ENCODE measurements around the gene VSIG10L.

VSIG10L gene

DNA sequence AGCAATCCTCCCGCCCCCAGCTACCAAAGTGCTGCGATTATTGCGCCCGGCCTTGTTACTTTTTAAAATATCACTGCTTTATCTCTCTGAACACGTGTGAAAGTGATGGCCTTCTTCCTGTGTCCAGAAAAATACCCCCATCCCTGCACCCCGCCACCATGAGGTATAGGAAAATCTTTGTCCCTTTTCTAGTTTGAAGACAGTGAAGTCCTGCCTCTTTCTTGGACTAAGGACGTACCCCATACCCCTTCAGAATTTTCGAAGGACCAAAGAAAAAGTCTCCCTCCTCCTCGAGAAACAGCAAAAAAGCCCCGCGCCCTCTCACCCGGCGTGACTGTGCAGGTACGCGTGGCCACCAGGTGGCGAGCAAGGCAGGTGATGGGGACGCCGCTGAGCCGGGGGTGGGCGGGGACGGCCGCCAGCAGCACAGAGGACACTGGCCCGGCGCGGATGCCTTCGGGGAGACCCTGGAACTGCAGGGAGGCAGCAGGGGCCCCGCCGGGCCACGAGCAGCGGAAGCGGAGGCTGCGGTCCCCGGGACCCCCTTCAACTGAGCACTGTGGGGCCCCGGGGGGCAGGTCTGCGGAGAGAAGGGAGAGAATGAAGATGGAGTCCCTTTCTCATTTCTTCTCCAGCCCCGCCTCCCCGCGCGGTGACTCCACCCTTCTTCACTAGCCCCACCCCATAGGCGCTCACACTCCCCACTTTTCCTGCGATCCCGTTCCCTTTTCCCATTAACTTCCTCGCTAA lies 3.2 kb downstream of the VSIG10L start:
- peak; percentile 63 for DNase-seq (ENCODE audit: low read depth)

DNA sequence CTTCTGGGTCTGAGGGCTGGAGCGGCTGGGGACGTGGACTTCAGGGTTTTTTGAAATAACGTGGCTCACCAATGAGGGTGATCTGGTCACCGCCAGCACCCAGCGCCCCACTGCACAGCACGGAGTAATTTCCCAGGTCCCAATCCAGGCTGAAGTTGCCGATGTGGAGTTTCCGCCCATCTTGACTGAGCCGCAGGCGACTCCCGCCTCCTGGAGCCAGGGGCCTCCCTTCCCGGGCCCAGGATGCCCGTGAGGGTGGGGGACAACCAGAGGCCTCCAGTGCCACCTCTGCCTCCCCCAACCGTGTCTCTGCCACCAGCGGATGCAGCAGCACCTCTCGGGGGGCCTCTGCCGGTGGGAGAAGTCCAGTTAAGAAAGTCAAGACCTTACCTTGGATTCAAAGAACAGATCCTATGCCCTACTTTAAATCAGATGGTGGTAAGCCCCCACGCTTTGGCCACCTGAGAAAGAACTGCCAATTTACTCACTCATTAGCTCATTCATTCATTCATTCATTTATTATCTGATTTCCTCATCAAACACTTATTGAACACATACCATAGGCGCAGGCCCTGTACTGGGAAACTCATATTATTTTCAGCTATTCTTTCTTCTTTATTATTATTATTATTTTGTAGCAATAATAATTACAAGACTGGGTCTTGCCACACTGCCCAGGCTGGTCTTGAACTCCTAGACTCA lies 3.9 kb downstream of the VSIG10L start:
- DNase-seq (ENCODE audit: low read depth): no peak

DNA sequence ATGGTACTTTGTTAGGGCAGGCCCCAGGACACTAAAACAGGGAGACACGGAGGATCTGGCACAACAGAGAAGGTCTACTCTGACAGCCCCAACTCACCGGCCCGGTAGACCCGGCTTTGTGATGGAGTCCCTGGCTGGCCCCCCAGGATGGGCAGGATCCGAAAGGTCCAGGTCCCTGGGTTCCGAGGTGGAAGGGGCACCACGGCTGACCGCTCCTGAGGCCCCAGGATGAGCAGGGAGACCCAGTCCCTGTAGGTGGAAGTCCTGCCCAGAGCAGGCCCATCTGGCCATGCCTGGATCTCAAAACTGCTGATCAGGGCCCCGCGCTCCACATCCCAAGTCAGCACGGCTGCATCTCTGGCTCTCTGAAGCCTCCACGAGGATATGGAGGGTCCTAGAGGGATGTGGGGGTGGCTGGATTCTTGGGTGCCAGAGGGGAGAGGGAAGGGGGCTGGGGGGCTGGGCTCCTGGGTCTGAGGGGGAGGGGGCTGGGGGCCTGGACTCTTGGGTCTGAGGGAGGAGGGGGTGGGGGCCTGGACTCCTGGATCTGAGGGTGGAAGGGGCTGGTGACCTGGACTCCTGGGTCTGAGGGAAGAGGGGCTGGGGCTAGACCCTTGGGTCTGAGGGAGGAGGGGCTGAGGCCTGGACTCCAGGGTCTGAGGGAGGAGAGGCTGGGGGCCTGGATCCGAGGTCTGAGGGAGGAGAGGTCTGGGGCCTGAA lies 4.6 kb downstream of the VSIG10L start:
- DNase-seq (ENCODE audit: low read depth): no peak

DNA sequence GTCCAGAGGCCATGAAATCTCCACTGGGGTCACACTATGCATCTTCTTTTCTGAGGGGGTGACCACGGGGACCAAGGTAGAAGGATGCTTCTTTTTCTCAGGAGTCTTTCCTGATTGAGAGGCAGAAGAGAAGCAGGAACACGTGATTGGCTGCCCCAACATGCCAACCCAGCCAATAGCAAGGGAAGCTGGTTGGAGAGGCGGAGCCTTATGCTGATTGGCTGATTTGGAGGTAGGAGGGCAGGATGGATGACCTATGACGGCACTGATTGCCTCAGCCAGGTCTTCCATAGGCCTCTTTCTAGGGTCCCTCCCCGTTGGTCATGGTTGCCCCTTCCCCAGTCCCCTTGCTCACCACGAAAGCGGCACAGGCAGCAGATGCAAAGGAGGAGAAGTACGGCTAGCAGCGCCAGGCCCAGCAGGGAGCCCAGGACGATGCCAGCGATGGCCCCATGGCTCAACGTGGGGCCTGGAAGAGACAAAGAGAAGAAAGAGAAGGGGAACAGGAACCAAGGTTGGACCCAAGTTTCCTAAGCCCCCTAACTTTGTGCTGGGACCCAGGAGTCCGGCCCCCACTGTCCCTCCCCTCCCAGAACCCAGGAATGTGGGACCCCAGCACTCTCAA lies 8.0 kb downstream of the VSIG10L start:
- DNase-seq (ENCODE audit: low read depth): no peak

DNA sequence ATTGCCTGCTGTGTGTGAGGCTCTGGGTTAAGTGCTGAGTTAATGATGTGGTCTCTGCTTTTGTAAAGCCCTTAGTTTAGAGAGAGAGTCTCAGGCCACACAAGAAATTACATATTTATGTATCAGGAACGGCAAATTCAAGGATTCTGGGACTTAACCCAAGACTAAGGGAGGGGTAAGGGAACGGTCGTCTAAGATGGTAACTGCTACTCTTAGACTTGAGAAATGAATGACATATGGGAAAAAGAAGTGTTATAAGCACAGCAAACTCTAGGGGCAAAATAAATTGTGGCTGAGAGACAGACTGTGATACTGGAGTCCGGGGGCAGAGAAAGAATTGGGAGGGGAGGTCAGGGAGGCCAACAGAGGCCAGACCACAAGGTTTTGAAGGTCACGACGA lies 10.2 kb downstream of the VSIG10L start:
- DNase-seq (ENCODE audit: low read depth): no peak

DNA sequence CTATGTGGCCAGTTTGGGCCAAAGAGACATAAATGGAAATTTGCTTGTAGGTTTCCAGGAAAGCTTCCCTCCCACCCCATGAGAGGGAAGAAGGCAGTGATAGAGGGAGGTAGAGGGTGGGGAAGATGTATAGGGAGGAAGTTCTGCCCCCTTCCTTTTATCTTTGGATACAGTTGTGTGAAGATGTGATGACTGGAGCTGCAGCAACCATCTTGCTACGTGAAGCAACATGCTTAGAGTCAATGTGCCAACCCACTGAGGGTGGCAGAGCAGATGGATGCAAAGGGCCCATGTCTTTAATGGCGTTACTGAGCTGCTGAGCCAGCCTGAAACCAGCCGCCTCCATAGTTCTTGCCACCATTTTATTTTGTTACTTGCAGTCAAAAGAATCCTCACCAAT lies 10.7 kb downstream of the VSIG10L start:
- no peak for DNase-seq (ENCODE audit: low read depth)

DNA sequence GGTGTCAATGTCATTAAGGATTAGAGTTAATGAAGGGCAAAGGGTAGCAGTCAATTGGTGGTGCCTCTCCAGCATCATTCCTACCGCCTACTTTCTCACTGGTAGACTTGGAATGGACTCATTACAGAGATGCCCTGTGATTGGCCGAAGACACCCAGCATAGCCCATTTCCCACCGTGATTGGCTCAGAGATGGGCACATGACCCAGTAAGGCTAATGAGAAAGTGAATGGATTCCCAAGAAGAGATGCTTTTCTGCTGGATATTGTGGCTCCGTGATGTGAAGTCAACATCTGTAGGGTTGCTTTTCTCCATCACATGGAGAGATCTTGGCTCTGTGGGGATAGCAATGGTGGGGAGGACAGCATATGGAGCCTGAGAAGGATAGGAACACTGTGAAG lies 11.6 kb downstream of the VSIG10L start:
- no peak for DNase-seq (ENCODE audit: low read depth)

DNA sequence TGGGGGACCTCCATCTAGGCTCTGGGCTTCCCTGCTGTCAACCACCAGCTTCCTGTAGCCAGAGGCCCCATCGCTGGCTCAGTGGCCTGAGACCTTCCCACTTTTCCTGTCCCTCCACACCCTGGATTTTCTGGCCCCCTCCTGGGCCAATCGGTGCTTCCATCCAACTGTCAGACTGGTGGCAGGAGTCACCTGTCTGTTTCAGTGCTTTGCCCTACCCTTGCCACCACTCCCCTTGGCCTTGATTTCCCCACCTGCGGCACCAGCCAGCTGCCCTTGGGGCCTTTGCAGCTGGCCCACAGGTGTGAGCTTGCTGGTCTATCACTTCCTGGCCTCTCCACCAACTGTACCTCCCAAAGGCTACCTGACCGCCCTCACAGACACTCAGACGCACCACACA lies 12.5 kb downstream of the VSIG10L start:
- no peak for DNase-seq (ENCODE audit: low read depth)

DNA sequence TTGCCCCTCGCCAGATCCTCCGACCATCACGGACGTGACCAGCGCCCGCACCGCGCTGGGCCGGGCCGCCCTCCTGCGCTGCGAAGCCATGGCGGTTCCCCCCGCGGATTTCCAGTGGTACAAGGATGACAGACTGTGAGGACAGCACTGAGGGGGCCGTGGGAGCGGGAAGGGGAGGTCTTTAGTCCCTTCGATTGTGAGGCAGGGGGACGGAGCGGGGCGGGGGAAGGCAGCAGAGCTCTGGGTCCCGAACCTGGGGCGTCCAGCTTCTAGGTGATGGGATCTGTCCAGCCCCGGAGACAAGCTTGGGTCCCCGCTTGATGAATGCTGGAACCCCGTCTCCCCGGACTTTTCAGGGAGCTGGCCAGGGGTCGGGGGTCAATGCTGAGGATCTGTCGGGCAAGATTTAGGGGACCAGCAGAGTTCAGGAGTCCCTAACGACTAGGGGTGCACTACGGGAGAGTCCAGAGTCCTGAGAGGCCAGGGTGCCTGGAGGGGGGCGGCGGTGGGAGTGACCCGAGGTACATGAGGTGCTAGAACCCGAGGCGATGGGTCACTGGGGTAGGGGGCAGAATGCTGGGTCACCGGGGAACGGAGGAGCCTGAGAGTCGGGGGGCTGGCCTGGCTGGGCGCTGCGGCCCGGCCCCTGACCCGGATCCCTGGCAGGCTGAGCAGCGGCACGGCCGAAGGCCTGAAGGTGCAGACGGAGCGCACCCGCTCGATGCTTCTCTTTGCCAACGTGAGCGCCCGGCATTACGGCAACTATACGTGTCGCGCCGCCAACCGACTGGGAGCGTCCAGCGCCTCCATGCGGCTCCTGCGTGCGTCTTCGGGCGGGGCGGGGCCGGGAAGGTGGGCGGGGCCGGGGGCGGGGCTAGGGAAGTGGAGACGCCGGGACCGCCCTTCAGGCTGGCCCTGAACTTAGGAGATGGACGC lies 14.6 kb downstream of the VSIG10L start:
- no peak for DNase-seq (ENCODE audit: low read depth)

DNA sequence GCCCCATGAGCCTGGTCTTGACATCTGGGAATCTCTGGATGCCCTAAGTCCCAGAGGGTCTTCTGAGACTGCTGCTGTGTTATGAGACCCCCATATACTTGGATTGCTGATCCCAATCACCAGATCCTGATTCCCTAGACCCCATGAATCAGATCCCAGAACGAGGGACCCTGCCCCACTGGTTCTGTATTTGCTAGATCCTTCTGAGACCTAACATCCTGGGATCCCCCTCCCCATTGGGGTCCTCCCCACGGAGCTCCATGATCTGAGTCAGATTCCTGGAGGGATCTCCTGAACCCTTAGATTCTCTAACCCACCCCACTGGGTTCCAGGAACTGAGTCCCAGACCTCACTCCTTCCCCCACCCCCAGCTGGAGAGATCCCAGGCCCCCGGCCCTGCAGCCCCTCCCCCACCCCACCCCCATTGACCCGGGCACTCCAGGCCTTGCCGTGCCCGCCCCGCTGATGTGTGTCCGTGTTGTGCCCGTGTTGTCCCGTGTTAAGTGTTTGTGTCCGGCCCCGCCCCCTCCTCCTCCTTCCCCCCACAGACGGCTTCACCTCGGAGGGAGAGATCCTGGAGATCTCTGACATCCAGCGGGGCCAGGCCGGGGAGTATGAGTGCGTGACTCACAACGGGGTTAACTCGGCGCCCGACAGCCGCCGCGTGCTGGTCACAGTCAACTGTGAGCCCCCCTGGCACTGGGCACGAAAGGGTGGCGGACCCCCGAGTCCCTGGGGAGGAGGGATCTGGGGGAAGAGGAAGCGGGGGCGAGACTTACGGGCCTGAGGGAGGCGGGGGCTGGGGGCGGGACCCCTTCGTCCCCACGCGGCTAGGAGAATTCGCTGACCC lies 15.5 kb downstream of the VSIG10L start:
- no peak for DNase-seq (ENCODE audit: low read depth)

DNA sequence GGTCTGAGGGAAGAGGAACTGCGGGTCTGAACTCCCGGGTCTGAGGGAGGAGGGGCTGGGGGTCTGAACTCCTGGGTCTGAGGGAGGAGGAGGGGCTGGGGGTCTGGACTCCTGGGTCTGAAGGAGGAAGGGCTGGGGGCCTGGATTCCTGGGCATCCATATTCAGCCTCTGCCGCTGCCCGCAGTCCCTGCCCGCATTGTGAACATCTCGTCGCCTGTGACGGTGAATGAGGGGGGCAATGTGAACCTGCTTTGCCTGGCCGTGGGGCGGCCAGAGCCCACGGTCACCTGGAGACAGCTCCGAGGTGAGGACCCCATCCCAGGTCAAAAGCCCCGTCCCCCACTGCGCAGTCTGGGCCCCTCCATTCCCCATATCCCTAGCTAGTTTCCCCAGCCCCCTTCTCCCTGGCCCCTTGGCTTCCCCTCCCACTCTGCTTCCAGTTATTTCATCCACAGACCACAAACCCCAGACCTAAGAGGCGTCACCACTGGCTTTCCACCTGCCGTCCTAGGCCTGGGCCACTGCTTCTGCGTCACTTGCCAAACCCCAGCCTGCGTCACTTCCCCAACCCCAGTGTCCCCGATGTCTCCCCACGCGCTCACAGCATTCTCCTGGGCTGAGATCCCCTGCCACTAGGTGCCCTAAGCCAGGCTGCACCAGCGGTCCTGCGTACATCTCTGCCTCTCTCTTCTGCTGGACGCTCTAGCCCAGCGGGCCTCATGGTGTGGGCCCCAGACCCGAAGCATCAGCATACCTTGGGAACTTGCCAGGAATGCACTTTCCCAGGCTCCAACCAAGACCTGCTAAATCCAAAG lies 16.6 kb downstream of the VSIG10L start:
- no peak for DNase-seq (ENCODE audit: low read depth)

DNA sequence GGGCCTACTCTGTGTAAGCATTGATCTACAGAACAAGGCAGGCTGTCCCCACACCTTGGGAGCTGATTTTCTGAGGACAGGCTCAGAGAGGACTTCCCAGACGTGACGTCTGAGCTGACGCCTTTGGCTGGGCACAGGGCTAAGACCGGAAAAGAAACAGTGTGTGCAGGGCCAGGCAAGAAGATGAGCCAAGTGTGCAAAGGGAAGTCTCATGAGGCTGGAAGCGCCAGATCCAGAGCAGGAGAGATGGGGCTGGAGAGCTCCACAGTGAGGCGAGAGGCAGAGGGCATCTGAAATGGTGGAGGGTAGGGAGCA lies 17.8 kb downstream of the VSIG10L start:
- no peak for DNase-seq (ENCODE audit: low read depth)

DNA sequence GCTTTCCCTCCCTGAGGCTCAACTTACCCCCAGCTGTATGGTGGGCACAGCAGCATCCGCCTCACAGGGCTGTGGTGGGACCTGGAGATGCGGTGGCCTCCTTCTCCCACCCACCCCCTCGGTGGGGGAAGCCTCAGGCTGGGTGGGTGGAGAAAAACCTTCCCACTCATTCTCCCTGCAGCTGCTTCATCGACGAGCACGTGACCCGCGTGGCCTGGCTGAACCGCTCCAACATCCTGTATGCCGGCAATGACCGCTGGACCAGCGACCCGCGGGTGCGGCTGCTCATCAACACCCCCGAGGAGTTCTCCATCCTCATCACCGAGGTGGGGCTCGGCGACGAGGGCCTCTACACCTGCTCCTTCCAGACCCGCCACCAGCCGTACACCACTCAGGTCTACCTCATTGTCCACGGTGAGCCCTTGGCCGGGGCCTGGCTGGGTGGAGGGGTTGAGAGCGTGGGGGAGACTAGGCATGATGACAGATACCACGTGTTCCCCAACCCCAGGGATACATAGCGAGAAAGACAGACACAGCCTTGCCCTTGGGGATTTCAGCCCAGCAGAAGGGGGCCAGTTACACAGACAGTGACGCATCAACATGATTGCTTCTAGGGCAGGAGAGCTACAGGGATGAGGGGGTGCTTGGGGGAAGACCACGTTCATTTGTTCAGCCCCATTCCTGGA lies 18.3 kb downstream of the VSIG10L start:
- DNase-seq (ENCODE audit: low read depth): no peak

DNA sequence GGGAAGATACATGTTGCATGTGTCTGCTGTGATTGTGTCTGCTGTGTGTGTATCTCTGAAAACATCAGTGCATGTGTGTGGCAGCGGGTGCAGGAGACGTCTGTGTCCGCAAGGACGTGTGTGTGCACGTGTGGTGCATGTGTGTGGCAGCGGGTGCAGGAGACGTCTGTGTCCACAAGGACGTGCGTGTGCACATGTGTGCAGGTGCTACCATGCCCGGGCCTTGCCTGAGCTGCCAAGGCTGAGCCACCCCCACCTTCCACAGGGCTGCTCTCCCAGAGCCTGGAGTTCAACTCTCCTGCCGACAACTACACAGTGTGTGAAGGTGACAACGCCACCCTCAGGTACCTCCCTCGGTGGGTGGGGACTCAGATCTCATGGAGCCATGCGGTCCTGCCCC lies 20.1 kb downstream of the VSIG10L start:
- no peak for DNase-seq (ENCODE audit: low read depth)

DNA sequence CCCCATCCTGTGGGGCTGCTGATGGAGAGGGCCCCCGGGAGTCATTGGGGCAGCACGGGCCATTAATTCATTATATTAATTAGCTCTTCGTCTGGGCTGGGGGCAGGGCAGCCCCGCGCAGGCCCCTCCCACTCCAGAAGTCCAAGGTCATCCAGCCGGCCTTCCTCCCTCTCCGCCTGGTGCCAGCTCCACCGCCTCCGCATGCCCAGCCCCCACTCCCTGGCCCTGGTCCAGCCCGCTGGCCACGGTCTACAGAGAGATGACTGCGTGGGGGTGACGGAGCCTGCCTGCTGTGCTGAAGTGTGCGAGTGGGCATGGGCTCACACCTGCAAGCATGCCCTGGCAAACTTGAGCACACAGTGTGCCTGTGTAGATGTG lies 21.7 kb downstream of the VSIG10L start:
- no peak for DNase-seq (ENCODE audit: low read depth)

DNA sequence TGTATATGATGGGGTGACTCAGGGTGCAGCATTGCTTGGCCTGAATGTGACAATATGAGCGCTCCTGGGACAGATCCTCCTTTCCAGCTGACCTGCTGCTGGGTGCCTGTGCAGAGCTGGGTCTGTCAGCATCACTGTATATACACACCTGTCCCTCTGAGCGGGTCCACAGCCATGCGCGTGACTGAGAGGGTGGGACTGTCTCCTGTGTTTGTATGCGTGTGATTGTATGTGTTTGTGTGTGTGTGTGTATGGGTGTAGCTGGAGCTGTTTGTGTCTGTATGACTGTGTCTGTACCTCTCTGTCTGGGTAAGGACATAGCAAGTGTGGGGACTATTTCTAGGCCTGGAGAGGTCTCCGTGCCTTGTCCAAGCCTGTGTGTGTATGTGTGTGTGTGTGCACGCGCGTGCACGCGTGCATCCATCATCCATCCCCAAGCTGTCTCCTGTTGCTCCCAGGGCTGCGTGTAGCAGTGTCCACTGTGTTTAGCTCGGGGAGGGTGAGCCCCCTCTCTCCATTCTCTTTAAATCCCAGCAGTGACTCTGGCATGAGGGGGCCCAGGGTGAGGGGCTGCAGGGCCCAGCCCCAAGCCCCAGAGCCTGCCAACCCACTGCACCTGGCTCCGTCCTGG lies 22.2 kb downstream of the VSIG10L start:
- DNase-seq (ENCODE audit: low read depth): no peak

DNA sequence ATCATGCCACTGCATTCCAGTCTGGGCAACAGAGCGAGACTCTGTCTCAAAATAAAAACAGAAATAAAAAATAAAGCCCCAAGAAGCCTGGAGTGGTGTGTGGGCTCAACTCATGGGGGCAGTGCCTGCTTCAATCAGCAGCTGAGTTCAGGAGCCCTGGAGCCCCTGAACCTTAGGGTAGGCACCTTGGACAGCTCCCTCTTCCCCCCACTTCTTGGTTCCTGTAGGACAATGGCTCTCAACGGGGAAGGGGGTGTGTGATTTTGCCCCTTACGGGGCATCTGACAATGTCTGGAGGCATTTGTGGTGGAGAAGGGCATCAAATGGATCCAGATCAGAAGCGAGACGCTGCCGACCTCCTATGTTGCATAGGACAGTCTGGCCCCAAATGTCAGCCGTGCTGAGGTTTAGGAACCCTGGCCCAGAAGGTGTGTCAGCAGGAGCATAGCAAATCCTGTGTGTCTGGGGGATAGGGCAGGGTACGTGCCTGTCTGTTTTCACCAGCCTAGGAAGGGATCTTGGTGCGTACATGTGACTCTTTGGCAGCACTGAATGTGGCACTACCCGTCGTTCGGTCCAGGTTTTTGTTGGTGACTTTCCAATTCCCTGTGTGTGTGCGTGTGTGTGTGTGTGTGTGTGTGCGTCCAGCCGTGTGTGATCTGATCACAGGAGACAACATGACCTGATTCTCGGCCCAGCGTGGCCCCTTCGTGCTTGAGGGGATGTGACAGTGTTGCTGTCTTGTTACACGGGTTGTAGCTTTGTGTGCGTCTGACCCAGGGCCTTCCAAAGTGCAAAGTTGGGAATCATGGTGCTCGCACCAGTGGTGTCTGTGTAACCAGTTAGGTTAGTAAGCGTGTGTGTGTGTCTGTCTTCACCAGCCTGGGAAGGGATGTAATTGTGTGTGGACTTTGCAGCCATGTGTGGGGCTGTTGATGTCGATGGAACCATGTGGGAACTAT lies 23.0 kb downstream of the VSIG10L start:
- DNase-seq (ENCODE audit: low read depth): no peak

DNA sequence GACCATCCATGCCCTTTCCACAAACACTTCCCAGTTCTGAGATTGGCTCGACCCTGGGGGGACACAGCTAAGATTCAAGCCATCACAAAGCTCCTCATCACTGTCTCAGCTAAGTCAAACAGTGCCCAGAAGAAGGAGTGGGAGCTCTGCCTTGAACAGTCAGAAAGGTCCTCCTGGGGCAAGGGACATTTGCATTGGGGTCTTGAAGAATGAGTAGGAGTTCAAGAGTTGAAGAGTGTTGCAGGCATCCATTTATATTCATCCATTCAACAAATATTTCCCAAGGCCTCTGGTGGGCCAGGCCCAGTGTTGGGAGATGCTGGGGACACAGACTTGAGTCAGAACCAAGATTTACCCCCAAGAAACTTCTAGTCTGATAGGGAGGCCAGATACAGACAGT lies 24.0 kb downstream of the VSIG10L start:
- no peak for DNase-seq (ENCODE audit: low read depth)
